Hair follicular keratinocyte (primary cell): ENCODE results near the gene OR4E2. TPM values are rescaled to one million over a fixed set of nuclear protein-coding genes. Genes with fewer than 3 reads are reported as not detected.

Source experiments
- total RNA-seq: library from RNA; depleted of rRNA; stranded (reverse); fragments of >200 nt; gene quantifications from 2 replicates; pipeline ENCODE4 v1.2.3, GENCODE V29; 2015

Gene OR4E2, protein sequence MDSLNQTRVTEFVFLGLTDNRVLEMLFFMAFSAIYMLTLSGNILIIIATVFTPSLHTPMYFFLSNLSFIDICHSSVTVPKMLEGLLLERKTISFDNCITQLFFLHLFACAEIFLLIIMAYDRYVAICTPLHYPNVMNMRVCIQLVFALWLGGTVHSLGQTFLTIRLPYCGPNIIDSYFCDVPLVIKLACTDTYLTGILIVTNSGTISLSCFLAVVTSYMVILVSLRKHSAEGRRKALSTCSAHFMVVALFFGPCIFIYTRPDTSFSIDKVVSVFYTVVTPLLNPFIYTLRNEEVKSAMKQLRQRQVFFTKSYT
- total RNA-seq, result not detected in 2 replicates

DNA sequence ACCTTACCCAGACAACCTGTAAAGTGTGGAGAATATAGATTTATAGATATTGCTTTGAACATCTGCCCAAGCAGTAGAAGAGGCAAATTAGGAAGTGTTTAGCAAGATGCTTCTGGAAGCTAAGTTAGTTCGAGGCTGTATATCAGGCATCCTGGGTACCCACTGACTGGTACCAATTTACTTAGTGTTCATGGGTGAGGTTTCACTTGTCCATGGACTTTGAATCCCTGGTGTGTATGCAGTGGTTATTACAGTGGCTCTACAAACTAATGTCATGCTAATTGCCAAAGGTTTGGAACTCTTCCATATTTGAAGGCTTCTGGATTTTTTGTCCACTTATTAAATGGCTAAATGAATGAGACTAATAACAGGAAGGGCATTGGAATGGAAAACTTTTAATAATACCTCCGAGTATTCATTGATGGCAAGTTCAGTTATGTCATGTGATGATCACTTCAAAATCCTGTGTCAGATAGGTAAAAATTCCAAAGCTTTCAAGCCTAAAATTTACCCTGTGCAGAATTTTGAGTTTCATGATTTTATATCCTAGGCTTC, at the start of gene OR4E2:
Gene OR4E2 (plus strand): TSS at position 505 of the 555 bp plus-strand sequence. CDS start 11,248 bp downstream, outside the sequence.

DNA sequence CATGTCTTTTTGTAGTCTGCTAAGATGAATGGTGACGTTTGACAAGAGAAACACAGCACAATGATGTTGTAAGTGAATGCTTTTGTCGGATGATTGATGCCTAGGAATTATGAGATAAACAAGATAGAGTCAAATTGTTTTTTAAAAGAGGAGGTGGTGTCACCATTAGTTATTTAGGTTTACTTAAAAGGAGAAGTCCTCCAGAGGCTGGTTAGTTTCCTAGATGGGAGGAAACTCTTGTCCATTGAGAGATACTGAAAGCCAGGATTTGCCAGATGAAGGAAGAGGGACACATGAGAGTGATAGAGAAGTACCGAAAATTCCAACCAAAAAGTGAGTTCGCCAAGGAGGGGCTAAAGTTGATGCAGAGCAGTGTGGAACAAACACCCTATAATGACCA, 18.8 kb upstream of the OR4E2 start, which contains the start of gene OR10G2:
Gene OR10G2 (minus strand): TSS at position 101 of the 400 bp plus-strand sequence. CDS start 98 bp downstream, at position 3.

DNA sequence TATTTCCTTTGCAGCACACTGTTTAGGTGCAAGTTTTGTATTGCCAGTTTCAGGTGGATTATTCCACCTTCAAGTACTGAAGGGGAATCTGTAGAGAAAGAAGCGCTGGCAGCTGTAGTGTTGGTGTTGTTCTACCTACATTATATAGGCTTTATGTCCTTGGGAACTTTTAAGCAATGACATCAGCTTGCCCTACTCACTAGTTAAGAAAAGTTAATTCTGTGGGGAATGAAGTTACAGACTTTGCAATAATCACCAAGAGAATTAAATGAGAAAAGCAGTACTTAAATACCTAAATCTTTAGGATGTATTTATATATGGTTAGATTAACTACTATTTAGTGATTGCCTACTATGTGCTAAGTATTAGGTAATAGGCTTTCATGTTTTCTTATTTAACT, 20.1 kb downstream of the OR4E2 start, which contains the start of gene OR4E1:
Gene OR4E1 (minus strand): TSS at position 101 of the 400 bp plus-strand sequence. CDS start 2,883 bp downstream, outside the sequence.

Other genes starting within 250 kb of the OR4E2 start
- gene CHD8, start 197.7 kb upstream of the OR4E2 start, total RNA-seq, result 33.9 and 46.5 TPM in 2 replicates
- gene RAB2B, start 176.9 kb upstream of the OR4E2 start, total RNA-seq, result 6.7 and 11.1 TPM in 2 replicates
- 17.8 and 24.3 TPM in 2 replicates for gene TOX4, start 176.6 kb upstream of the OR4E2 start, total RNA-seq
- 29.0 and 41.7 TPM in 2 replicates for gene METTL3, start 142.5 kb upstream of the OR4E2 start, total RNA-seq
- 1.2 and 3.2 TPM in 2 replicates for gene SALL2, start 127.5 kb upstream of the OR4E2 start, total RNA-seq
- not detected in 2 replicates for gene OR10G3, start 73.8 kb upstream of the OR4E2 start, total RNA-seq
- not detected in 2 replicates for gene OR10G2, start 18.9 kb upstream of the OR4E2 start, total RNA-seq
- not detected in 2 replicates for gene OR4E1, start 20.0 kb downstream of the OR4E2 start, total RNA-seq